Stimulated activated CD4-positive, alpha-beta T cell treated with anti-CD3 and anti-CD28 coated beads, Interleukin-12 subunit alpha, Interleukin-12 subunit beta, amount 100 ng/mL, for 48 hours (primary cell): Measurements from ENCODE around the gene DPP3.
"Not testable (repeated sequence)": the region's sequence is repeated elsewhere in the genome, so short reads cannot be mapped to it uniquely, and the experiment has no call there.

Source experiments
- DNase-seq, 3 donors: peaks; one replicate each; pipeline ENCODE4 v3.0.0-alpha.2; 2020; ENCODE audit warnings: low read depth in 2 of 3, low spot score in 1 of 3

DPP3 gene

DNA sequence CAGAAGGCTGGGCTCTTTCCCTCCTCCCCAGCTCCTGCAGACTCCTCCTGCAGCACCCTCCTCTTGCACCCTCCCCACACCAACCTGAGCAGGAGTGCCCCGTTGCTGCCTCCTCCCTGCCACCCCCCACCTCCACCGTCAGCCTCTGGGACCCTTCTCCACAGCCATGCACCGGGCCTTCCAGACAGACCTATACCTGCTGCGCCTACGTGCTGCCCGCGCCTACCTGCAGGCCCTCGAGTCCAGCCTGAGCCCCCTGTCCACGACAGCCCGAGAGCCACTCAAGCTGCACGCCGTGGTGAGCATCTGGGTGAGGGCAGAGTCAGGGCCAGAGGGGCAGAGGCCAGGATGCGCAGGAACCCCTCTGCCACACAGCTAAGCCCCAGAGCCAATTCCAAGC, 49.4 kb downstream of the DPP3 start:
- DNase-seq, result no peak

DNA sequence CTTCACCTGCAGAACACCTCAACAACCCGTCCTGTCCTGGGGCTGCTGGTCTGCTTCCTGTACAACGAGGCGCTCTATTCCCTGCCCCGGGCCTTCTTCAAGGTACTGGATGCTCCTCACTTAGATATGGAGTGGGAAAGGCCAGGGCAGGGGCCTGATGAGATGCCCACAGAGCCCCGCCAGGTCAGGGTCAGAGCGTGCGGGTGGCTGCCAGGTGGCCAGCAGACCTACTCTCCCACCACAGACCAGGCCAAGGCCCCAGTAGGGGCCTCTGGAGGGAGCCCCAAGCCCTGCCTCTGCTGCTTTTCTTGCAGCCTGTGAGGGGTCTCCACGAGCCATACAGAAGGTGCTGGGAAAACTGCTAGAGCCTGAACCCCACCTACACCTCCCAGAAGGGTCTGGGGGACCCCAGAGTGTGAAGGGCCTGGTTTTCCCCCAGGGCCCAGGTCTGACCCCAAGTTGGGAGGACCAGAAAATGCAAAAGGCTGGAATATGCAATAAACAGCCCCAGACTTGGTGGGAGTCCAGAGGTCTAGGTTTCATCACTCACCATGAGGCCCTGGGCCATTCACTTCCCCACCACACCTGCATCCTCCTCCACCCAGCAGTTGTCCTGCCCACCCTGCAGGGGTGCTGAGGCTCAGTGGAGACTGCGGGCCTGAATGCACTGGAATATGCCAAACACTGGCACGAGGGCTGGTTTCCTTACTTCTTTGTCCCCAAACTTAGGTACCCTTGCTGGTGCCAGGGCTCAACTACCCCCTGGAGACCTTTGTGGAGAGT, 50.9 kb downstream of the DPP3 start:
- DNase-seq, result no peak

DNA sequence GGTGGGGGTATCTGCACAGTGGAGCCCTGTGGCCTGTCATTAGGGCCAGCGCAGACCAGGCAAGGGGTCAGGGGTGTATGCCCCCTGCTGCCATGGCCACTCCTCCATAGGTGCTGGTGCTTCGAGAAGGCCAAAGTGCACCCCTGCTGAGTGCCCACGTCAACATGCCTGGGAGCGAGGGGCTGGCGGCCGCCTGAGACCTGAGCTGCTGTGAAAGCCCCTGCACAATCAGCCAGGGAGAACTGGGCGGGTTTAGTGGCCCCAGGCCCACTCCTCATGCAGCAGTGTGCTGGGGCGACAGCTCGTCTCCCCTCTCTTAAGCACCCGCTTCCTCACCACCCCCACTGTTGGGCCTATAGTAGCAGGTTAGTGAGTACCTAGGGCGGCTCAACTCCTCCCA, 51.6 kb downstream of the DPP3 start:
- DNase-seq, result no peak

DNA sequence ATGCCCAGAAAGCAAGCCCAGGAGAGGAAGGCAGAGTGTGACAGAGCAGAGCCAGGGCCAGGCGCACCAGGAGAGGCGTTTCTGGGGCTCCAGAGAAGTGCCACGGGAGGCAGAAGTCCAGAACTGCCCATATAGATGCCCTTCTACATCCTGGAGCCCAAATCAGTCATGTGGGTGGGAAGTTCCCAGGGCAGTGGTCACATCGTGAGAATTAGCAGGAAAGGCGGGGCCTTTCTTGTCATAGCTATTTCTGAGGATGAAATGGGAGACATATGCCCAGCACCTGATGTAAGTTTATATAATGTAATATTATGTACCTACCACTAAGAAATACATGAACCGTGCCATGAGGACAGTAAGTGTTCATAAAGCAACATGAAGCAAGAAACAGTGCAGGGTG, 52.5 kb downstream of the DPP3 start:
- no peak for DNase-seq

DNA sequence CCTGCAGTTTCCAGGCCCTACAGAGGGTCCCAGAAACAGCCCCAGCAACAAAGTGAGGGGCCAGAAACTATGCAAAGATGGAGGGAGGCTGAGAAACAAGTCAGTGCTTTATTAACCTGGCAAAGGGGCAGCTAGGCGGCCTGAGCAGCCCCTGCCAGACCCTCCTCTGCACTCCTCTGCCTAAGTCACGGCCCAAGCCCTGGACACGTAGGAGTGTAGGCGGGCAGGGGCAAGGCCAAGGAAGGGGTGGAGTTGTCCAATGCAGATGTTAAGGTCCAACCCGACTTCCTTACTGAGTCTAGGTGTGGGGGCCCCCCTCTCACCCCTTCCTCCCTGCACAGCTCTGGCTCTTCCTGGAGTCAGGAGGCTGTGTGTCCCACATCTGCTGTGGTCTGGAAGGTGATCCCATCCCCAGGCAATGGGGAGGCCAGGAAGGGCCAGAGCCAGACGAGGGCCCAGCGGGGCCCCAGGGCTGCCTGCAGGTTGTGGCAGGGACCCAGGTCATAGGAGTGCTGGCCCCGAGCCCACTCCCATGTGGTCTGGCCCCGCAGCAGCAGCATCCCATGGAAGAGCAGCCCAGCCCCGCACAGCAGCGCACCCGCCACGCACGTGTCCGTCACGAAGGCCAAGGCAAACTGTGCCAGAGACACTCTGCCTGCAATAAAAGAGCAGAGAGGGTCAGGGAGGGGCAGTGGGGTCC, 59.1 kb downstream of the DPP3 start:
- DNase-seq, result no peak

DNA sequence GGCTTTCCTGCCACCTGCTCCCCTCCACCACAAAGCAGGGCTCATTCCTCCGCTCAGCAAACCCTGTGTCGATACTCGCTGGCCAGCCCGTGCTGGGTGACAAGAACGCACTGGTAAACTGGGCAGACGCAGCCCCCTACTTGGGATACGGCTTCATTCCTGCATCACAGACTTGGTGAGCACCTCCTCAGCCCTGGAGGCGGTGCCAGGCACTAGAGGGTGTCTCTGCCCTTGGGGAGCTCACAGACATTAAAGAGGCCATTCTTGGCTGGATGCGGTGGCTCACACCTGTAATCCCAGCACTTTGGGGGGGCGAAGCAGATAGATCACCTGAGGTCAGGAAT, 59.6 kb downstream of the DPP3 start:
- DNase-seq, result no peak

DNA sequence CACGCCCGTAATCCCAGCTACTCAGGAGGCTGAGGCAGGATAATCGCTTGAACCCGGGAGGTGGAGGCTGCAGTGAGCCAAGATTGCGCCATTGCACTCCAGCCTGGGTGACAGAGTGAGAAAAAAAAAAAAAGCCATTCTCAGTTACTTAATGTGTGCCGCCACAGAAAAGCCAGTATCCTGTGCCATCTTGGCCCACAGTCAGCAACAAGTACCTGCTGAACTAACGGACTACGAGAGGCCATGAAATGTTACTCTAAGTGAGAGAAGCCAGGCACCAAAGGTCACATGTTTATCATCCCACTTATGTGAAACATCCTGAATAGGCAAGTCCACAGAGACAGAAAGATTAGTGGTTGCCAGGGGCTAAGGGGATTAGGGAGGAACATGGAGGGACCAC, 60.4 kb downstream of the DPP3 start:
- not testable (repeated sequence) for DNase-seq

DNA sequence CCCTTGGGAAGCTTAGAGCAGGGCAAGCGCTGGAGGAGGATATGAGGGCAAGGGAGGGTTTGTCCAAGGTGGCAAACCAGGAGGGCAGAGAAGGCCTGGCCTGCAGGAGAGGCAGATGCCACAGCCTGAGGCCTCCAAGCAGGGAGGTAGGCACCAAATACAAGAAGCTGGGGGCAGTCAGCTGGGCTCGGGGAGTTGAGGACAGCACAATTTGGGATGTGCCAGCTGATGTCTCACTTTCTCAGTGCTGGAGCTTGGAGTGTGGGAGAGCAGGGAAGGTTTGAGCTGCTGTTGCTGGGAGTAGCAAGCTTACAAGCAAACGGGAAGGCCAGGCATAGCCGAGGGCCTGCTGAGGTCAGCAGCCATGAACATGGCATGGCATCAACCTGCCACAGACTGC, 61.7 kb downstream of the DPP3 start:
- no peak for DNase-seq

DNA sequence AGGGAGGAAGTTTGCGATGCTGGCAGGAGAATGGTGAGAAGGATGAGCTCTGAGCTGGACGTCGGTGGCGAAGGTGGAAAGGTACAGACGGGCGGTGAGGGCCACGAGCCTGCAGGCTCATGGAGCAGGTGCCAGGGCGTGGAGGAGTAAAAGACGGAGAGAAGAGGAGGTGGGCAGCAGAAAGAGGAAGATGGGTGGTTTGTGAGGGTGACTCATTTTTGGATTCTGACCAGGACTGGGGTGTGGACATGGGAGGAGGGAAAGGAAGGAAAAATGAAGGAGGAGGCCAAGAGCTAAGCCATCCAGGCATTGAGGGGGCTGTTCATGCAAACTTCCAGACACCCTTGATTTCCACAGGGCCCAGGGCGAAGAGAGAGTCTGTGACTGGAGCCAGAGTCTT, 62.1 kb downstream of the DPP3 start:
- DNase-seq, result no peak

DNA sequence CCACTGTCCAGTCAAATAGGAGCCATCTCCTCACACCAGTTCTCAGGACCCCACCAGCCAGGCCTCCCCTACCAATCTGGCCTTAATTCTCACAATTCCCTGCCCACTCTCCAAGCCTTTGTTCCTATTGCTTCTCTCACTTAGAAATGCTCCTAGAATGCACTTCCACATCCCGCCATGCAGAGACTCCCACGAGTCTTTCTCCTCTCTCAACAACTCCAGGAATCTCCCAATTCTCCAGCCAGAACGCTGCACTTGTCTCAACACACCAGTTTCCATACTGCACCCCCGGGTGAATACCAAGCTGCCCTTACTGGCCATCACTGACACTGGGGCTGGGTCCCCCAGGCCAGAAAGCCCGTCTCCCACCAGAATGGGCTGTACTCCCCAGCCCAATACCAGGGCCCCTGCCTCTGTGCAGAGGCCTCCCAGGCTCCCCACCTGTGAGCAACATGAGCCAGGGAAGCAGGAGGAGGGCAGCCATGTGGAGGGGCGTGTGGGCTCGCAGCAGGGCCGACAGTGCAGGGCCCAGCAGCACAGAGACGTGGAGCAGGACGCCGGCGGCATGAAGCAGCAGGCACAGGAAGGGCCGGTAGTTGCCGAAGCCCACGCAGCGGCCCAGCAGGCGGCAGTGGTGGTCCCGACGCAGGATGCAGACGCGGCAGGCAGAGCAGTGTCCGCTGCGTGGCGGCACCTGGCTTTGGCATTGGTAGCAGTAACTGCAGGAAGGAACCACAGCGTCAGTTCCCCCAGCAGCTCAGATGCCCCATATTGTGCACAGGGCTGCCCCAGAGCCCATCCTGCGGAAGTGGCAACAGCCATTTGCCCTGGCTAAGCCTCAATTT, 63.3 kb downstream of the DPP3 start:
- peak; percentile 24 to 29 (median 28) for DNase-seq

DNA sequence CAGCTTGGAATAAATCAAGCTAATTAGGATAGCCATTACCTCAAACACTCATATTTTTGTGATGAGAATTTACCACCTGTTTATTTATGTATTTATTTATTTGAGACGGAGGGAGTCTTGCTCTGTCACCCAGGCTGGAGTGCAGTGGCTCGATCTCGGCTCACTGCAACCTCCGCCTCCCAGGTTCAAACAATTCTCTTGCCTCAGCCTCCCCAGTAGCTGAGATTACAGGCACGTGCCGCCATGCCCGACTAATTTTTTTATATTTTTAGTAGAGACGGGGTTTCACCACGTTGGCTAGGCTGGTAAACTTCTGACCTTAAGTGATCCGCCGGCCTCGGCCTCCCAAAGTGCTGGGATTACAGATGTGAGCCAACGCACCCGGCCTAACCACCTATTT, 64.7 kb downstream of the DPP3 start:
- DNase-seq, result not testable (repeated sequence)

DNA sequence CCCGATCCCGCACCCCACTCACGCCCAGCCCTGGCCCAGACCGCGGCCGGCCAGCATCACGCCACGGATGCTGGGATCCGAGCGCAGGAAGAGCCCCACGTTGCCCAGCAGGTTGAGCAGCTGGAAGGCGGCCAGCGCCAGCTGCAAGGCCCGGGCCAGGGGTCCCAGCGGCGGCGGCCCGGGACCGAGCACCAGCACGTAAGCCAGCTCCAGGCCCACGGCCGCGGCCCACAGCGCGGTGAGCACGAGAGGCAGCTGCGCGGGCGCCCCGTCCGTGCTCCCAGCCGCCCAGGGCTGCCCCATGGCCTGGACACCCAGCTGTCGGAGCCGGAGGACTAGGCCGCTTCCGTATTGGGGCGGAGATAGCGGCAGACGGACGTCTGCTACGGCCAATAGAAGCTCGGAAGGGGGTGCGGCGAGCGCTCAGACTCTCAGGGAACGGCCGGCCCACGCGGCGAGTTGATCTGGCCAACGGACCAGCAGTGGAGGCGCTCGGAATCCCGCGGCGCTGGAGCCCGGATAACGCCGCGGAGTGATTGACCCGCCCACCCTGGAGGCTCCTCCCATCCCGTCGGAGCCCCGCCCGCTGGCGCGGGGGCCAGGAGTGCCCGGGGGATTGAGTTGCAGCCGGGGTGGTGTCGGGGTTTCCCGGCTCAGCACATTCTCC, 65.6 kb downstream of the DPP3 start, which contains the start of gene ZDHHC24:
Gene ZDHHC24, minus strand, starts transcription at position 348 of the 667 bp plus-strand sequence. Its CDS starts 45 bp downstream, at position 303.
- DNase-seq, result peak; percentile 86 to 92 (median 89)

DNA sequence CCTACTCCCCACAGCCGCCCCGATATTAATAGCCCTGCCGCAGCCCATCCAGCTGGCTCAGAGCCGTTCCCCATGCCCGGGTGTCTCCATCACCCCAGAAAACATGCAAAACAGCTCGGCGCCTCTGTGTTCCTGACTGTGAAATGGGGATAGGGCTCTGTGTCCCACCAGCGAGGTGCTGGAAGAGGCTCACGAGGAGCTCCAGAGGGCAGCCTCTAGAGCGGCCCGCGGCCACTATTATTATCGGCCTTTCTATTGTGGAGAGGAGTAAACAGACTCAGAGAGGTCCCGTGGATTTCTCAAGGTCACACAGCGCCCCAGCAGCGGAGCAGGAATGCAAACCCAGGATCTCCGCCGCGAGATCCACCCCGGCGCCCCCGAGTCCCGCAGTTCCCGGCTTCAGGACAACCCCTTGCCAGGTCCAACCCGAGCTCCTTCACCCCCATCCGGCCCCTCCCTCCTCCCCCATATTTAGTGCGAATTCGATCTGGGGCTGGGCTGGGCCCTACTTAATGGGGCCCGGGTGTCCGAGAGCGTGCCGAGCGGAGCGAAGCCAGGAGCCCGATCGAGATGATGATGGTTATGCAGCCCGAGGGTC, 66.2 kb downstream of the DPP3 start, which contains the start of gene ACTN3:
Gene ACTN3, plus strand, starts transcription at position 536 of the 598 bp plus-strand sequence. Its CDS starts 35 bp downstream, at position 571.
- DNase-seq, result no peak

DNA sequence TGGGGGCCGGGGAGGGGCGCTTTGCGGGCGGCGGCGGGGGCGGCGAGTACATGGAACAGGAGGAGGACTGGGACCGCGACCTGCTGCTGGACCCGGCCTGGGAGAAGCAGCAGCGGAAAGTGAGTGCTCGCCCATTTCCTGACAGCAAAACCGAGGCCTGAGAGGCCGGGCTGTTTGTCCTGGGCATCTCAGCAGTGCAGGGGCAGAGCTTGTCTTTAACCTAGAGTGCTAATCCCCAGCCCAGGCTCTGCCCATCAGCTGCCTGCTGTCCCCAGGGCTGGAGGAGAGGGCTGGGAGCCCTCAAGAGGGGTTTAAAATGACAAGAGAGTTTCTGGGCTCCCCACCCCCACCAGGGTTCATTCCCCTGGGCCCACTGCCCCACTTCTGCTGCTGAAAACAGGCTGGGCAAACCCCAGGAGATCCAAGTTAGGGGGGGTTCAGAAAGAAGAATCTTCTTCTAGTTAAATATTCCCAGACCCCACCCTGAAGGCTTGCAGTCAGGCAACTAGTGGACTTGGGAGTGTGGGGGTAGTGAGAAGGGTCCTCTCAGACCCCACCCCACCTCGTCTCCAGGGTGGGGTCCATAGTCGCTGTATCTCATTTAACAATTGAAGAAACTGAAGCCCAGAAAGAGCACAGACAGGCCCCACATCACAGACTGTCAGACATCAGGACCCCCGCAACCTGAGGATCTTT, 66.9 kb downstream of the DPP3 start:
- no peak for DNase-seq

DNA sequence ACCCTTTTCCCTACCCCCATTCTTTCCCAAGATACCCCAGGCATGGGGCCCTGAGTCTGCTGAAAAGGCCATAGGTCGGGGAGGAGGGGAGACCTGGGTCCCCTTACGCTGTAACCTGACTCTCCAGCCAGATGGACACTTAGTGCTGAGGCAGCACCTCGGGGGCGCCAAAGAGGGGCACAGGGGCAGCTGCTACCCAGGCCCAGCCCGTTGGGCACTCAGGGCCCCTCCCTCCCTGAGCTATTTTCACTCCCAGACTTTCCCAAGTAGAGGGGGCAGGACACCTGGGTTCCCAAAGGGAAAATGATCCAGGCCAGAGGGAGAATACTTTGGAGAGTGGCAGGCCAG, 67.4 kb downstream of the DPP3 start:
- no peak for DNase-seq

DNA sequence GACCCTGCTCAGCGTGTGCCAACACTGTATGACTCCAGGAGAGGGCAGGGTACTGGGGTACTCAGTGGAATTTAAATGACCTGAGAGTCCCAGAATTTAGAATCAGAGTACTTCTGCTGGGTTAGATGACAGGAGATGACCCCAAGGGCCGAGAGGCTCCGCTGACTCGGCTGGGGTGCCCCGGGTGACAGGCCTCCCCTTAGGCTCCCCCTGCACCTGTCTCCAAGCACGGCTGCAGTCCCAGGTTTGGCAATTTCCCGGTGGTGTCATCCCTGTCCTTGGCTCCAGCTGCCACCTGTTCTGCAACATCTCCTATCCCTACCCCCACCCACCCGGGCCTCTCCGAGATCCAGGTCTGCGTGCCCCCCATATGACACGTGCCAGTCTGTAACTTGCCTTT, 67.8 kb downstream of the DPP3 start:
- no peak for DNase-seq

DNA sequence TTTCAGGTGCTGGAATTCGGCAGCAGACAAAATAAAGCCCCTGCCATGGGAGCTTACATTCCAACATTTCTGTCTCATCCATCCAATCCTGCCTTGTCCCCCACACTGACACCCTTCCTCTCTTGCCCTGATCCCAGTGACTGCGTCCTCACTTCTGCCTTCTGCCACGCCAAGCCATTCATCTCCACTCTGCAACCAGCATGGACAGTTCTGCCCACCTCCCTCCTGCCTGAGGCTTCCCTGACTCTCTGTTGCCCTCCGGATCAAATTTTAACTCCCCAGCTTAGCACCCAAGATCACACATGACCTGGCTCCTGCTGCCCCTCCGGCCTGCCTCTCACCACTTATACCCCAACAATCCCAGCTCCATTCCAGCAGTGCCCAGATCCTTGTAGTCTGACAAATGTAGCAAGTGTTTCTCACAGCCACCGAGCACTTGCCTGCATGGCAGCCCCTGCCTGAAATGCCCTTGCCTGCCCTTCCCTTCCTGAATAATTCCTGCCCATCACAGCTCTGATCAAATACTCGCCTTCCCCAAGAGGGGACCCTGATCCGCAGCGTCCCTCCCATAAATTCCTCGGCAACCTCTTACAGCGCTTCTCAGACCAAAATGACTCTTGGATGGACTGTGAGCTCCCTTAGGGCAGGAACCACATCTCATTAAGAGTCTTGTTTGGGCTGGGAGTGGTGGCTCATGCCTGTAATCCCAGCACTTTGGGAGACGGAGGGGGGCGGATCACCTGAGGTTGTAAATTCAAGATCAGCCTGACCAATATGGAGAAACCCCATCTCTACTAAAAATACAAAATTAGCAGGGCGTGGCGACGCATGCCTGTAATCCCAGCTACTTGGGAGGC, 68.8 kb downstream of the DPP3 start:
- DNase-seq, result no peak

DNA sequence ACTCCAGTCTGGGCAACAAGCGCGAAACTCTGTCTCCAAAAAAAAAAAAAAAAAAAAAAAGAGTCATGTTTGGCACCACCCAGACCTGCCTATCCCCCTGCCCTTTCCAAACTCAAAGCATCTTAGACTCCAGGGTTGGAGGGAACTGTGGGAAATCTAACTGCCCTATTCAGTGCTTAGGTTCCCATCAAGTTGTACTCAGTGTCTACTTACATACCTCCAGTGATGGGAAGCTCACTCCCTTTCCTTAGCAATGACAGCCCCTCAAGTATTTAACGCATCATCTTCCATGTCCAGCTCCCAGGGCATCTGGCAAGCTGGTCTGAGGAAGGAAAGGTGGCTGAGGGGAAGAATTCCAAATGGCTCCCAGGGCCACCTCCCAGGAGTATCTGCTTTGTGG, 69.5 kb downstream of the DPP3 start:
- no peak for DNase-seq

DNA sequence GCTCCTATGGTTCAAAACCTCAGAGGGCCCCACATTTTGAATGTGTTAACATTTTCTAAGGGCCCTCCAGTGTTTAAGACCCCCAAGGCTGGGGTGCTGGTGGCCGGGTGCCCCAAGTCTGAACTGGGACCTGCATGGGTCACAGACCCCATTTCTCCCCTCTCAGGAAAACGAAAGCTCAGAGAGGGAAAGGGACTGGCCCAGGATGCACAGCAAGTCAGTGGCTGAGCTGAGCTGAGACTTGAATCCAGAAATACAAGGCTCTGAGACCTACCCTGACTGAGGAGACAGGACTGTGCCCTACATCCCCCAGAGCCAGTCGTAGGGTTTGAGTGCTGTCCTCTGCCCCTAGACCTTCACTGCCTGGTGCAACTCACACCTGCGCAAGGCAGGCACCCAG, 70.7 kb downstream of the DPP3 start:
- DNase-seq, result no peak
